HG02571 (cell line): ENCODE measurements around the gene BIN1.

Experiments used
- ATAC-seq: cut with Tn5 transposase; IDR thresholded peaks from one replicate; pipeline ENCODE4 v1.9.1; 2021; ENCODE audit warnings: mild to moderate bottlenecking, moderate library complexity; ENCODE audit not compliant: unreplicated experiment

The BIN1 gene

DNA sequence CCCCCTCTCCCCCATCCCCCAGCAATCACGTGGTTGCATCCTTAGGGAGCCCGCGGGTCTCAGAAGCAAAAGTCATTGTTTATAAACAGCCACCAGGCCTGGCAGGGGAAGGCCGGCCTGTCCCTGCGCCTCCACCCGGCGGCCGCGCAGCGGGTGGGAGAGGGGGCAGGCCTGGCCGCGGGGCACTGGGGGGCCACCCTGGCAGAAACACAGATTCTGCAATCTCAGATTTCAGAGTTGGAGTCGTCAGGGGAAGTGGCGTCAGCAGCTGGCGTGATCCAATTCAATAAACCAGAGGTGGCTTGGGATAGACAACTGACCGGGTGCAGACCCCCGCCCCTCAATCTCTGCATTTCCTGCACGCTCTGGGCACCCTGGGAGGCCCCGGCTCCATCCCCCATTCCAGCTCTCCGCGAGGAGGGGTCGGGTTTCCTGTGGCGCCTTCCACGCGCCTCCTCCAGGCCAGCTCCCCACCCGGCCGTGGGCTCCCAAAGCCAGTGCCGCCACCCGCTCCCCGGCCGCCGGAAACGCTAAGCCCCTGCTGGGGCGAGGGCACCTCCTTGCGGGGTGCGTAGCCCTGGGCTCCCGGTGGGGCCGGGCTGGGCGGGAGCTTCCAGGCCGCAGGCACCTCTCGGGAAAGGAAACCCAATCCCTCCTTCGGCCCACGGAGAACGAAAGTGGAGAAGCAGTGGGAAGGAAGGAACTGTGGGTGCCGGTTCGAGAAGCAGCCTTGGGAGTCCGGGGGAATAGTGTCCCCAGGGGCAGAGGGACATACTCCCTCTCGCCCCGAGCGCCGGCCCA lies 1.1 kb downstream of the BIN1 start:
- ATAC-seq = no peak

DNA sequence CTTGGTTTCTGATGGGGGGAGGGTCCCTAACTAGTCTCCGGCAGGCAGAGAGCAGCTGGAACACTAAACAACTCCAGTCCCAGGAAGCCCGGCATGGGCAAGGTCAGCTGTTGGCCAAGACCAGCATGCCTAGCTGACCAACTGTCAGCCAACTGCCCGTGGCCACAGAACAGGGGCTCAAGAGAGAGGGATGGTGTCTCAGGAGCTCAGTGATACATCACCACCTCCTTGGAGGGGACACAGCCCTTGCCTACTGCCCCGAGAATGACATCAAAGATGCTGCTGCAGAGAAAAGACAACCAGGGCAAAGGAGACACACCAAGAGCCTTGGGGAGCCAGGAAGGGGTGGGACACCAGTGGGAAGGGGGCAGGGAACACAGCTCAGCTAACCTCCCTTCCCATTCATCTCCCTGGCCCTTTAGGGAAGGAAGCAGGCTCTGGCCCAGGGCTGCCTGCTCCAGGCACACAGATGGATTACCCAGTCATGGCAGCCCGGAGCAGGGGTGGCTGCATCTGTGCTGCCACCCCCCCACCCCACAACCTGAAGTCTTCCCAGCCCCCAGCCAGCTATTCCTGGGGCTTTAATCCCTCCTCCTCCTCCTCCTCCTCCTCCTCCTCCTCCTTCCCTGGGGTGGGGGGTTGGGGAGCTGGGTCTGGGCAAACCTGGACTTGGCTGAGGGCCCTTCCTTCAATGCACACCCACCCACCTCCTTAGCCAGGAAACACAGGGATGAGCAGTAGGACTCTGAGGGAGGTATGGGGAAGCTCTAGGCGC lies 1.9 kb downstream of the BIN1 start:
- ATAC-seq = no peak

DNA sequence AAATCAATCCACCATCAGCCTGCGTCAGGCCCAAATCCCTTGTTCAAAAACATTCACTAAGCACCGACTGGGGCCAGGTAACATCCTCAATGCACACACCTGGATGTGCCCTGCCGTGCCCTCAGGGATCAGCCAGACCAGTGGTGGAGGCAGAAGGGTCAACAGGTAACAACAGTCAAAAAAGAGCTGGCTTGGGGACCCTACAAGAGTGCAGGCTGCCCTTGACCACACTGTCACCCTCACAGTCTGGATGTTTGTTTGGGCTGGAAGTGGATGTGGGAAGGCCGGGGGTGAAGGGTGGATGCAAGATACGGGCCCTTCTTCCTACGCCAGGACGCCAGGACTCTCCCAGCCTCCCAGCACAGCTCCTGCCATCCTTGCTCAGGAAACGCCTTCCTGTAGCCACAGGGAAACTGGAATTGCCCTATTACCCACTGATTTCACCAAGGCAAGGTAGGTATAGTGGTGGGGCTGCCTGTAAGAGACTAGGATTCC lies 2.7 kb downstream of the BIN1 start:
- no peak for ATAC-seq

DNA sequence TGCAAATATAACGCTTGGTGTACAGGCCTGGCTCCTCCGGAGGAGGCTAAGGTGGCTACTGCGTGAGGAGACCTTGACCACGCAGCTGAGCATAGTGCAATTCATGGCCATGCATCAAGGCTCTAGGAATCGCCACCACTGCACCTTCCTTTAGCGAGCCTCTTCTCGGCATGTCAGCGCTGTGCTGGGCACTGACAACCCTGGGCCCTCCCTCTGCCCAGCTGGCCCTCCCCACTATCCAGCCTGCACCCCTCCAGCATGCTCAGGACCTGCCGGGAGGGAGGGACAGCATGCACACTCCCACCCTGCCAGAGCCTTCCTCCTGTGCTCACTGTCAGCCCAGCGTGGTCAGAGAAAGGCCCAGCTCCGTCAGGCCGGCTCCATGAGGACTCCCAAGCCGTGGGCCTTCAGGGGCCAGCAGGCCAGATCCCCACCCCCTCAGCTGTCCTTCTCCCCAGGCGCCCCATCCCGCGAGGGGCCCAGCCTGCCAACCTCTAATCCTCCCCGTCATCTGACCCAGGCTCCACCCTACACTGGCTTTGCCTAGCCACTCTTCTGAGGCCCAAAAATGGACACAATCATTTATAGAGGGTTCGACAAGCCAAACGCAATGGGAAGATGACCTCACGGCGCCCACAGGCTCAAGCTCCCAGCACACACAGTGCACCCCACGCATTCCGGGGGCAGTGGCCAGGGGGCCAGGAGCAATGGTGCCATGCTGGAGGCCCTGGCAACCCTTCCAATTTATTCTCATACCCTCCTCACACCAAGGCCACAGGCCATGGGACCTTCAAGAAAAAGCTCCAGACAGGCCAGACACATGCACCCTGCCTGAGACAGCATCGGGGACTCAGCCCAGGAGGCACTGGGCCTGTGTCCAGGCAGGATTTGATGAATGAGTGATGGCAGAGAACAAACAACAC lies 3.5 kb downstream of the BIN1 start:
- ATAC-seq = no peak

DNA sequence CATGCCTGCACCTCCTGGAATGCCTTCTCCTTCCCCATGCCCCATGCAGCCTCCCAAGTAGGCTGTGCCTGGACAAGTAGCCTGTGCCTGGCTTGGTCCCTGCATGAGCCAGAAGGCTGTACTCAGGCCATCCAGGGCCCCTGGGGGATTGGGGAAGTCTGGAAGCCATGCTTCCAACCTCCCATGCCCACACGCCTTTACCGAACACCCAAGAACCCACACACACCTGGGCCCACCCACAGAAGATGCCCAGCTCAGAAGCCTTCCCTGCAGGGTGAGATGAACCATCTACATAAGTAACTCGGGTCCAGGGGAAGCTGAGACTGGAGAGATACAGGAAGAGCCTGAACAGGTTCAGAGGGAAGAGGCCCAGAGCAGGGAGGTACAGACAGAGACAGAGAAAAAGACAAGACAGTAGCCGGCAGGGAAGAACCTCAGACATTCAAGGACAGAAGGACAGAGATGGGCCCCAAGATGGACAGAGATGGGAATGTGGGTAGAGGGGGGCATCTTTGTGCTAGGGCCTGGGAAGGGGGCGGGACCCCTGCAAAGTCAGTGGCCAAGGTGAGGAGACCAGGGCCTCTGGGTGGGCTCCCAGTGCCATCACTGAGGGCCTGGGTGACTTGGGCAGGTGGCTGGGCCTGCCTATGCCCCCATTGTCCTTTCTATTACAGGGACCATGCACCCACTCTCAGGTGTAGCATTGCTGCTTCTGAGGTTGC lies 4.3 kb downstream of the BIN1 start:
- no peak for ATAC-seq

DNA sequence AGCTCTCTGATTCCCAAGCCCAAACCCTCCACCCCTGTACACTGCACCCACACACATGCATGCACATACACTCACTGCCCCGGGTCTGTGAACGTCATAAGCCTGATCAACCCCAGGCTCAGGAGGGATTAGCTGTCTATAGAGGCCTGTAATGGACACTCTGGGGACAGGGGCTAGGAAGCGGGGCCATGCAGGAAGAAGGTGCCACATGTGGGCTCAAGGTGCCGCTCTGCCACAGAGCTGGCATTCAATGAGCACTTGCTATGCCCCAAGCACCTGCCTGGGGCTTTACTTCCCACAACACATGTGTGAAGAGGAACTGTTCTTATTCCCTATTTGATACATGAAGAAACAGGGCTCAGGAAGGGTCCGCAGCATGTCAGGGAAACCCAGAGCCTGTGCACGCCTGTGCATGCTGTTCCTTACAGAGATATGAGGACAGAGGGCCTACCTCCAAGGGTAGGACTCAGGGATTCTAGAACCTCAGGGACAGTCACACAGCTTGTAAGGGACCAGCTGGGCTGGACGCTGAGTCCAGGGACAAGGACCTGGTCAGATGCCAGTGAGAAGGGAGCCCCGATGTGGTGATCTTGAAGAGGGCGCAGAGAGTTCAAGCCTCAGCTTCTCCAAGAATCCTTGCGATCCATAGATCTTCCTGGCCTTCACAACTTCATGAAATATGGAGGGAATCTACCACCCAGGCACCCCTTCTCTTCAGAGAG lies 5.0 kb downstream of the BIN1 start:
- no peak for ATAC-seq

DNA sequence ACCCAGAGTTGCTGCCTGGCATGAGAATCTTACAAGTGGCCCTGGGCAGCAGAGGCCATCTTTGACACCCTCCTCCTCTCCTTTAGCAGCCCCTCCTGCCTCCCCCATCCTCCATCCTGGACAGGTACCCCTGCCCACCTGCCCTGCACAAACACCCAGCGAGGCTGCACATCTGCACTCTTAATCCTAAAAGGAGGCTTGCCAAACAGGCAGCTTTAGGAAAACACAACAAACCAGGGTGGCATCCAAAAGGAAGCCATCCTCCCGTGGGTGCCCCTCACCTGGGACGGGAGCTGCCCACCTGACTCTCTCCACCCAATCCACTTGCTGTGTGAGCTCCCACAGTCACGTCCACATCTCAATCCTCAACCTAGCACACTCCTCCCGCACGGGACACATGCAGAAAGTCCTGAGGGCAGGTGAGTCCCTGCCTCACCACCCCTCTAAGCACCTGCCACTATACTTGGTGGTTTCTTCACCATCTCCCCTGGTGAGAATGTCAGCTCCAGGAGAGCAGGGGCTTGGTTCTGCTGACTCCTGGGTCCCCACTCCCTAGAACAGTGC lies 5.8 kb downstream of the BIN1 start:
- no peak for ATAC-seq

DNA sequence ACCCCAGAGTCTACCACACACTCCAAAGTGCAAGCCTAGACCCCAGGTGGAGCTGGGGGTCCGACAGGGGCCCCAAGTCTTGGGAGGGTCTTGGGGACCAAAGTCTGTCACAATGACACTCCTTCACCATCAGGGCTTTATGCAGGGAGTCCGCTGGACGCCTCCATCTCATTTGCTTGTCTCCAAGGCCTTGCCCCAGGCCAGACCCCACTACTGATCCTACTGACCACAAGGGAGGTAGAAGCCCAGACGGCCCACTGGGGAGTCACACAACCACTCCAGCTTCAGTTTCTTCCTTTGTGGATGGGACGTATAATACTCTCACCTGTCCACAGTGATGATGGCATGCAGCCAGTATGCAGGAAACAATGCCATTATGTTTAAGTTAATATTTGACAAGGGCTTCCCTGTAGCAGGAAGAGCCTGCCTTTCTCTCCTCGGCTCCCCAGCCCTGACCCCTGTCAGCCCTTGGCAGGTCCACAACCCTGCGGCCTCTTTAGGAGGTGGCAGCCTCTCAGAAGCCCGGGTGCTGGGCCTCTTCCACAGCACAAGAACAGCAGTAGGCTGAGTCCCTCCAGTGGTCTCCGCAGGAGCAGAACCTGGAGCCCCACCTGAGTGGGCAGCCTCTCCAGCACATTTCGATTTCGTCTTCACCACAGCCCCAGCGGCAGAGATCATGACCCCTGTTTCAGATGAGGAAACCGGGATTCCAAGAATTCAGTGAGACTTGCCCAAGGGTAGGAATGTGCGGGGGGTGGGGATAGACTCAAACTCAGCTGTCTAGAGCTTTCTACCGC lies 6.5 kb downstream of the BIN1 start:
- no peak for ATAC-seq

DNA sequence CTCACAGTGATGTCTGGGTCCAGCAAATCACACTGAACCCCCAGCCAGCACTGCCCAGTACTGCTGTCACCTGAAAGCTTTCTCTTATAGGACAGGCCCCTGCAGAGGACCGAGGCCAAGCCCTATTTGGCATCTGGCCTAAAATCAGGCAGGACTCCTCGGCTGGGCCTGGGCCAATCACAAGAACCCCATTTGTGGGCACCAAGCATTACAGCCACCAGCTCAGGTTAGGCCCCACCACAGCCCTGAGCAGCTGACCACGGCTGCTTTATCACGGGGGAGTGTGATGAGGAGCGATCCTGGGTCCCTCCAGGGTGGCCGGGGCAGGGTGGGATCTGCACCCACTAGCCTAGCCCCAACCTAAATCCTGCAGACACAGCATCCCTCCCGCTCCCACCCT lies 8.2 kb downstream of the BIN1 start:
- ATAC-seq = no peak

DNA sequence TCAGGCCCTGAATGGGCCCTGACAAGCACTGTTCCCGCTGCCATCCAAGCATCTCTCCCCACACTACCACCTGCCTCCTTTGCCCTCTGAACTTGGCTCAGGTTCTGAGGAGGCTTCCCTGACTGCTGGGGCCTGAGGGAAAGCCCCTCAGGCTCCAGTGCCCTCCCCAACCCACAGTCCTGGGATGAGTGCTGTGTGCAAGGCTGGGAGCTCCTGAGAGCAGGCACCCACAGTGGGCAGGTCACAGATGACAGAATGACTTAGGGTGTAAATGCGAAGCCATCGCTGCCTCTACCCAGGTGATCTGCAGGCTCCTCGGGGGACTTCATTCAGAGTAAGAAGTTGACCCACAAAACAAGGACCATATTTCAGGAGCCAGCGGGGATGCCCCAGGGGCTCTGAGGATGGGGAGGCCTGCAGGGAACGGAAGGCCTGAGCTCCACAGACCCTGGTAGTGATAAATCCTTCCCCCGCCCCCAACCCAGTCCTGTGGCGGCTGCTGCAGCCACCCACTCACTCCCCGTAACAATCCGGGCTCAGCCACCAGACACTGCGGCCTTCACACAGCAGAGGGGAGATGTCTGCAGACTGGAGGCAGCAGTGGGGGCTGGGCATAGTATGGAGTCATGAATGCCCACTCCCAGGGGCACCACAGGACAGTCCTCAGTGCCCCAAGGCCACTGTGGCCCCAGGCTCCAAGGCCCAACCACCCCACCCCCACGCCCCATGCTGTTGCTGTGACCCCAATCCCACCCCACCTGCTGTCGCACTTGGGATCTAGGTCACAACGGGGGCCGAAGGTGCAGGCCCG lies 8.9 kb downstream of the BIN1 start:
- ATAC-seq = no peak

DNA sequence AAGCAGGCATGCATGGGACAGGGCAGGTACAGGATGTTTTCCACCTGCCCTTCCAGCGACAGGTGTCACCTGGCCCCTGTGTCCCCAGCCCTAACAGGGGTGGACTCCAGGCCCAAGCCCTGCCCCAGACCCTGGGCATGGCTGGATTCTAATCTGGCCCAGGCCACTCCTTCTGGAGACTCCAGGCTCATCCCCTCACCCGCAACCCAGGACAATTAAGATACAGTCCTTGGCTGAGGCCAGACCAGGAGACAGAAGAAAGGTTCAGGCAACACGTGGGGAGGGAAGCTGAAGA lies 9.5 kb downstream of the BIN1 start:
- no peak for ATAC-seq

DNA sequence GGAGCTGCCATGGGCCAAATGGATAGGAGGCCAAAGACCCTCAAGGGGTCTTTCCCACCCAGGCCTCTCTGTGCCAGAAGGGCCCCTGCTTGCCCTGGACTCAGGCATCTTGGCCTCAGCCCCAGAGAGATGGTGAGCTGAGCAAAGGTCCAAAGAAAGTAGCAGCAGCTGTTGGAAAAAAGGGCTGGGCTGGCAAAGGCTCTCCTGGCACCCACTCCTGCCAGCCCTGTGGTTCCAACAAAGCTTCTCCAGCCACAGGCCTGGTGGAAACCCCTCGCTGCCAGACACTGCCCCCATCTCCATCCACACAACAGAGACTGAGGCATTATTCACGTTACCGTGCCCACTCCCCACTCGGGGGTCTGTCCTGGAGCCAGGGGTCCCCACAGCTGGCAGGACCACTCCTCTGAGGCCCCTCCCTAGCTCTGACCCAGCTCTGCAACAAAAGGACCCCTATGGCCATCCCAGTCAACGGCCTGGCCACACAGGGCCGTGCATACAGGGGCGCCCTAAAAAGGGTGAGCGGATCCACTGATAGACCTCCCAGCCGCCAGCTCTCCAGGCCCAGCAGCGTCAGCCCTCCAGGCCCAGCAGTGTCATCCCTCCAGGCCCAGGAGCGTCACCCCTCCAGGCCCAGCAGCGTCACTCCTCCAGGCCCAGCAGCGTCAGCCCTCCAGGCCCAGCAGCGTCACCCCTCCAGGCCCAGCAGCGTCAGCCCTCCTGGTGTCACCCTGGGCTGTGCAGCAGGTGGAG lies 10.1 kb downstream of the BIN1 start:
- no peak for ATAC-seq

DNA sequence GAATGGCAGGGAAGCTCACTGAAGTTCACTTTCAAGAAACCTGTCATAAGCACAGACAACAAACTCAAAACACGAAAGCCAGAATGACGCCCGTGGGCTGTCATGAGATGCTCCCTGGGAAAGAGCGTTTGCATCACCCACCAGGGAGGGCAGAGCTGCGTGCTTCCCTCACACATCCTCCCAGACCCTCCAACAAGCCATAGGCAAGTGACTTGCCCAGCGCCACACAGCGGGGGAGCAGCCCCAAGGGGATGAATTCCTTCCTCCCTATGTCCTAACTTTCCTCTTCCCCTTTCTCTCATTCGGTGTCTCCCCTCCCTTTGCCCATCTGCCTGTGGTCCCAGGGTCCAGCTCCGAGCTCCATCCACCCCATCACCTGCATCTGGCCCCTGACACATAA lies 10.7 kb downstream of the BIN1 start:
- ATAC-seq = no peak

DNA sequence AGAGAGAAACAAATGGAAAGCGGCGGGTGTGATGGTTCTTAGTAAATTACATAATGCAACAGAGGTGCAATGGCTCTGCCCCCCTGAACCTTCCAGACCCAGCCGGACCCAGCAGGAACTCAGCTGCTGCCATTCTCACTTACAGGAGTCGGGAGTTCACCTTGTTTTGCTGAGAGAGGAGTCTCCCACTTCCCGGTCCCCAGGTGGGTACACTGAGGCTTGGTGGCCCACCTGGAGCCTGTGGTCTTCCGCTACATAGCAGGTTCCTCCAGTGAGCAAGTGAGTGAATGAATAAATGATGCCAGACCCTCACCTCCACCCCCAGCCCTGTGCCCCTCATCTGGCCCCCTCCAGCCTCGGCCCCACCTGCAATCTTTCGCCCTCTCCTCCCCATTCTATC lies 11.2 kb downstream of the BIN1 start:
- ATAC-seq = no peak

DNA sequence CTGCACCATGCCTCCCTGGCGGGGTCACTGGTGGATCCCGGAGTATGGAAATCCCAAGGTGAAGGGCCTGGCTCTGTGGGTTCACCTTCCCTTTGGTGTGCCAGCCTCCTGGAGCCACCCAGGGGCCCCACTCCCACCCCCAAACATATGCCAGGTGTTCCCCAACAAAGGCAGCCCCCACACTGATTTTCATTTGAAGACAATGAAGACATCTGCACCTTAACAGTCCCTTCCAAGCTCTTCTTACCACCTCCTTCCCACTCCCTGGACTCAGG lies 11.7 kb downstream of the BIN1 start:
- no peak for ATAC-seq

DNA sequence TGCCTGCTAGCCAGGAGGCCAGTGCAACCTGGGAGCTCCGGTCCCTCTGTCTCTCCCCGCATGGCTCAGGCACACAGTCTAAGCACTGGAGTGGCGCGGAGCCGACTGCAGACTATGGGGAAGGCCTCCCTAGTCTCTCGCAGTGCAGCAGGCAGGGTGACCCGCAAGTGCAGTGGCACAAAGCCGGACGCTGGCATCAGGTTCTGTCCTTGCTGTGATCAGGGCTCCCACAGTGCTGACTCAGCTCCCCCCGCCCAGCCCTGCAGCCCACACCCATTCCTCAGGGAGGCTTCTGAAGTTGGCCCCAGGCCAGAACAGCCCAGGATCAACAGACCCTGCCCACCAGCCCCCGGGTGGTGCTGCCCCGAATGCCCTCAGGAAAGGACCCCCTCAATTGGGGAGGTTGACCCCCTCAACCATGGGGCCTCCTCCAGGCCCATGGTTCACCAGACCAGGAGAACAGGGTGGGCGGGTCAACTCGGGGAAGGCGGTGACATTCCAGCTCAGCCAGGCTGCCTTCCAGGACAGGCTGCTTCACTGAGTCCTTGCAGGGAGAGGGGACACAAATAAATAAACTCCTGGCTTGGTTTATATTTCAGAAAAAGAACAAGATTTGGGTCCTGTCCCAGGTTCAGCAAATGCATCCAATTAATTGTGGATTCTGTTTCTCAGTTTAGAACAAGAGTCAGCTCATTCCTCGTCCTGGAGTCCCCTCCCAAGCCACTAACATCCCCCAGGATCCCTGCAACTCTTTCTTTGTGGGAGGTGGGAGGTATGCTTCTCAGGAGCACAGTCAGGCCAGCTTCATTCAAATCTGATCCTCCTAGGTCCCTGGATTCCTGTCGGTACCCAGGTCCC lies 12.2 kb downstream of the BIN1 start:
- ATAC-seq = no peak
